Urothelium cell line (cell line): ENCODE results near the gene UVRAG.
"Not testable (repeated sequence)": the region's sequence is repeated elsewhere in the genome, so short reads cannot be mapped to it uniquely, and the experiment has no call there.

Experiments used
- DNase-seq: peaks from one replicate; pipeline ENCODE4 v3.0.0; 2011; ENCODE audit warnings: low spot score, mixed read lengths
- FAIRE-seq: peaks from 2 replicates; lab custom pipeline; 2011; peaks lifted over from hg19 to GRCh38; lab: Jason Lieb, UNC

UVRAG gene

GRCh38 chr11:75910426-75911145 lies 95.6 kb downstream of the UVRAG start:
- FAIRE-seq (no peak), DNase-seq (no peak)

GRCh38 chr11:75911459-75911858 lies 96.4 kb downstream of the UVRAG start:
- FAIRE-seq (no peak), DNase-seq (no peak)

GRCh38 chr11:75913984-75914383 lies 99.0 kb downstream of the UVRAG start:
- FAIRE-seq, result no peak
- DNase-seq, result no peak

- DNase-seq (no peak), FAIRE-seq (no peak)
These were observed 101.9 kb downstream of the UVRAG start for GRCh38 chr11:75916882-75917281.

- DNase-seq (no peak), FAIRE-seq (no peak)
These were observed 103.3 kb downstream of the UVRAG start for GRCh38 chr11:75918331-75918730.

- FAIRE-seq, result no peak
These were observed 104.5 kb downstream of the UVRAG start for GRCh38 chr11:75919525-75919924.

GRCh38 chr11:75920848-75921247 lies 105.8 kb downstream of the UVRAG start:
- DNase-seq (no peak), FAIRE-seq (no peak)

More at GRCh38 chr11:75919525-75919924, 104.5 kb downstream of the UVRAG start:
- DNase-seq, result no peak

GRCh38 chr11:75921808-75922207 lies 106.8 kb downstream of the UVRAG start:
- FAIRE-seq (no peak), DNase-seq (no peak)

GRCh38 chr11:75924966-75925784 lies 110.2 kb downstream of the UVRAG start:
- FAIRE-seq (no peak), DNase-seq (no peak)

- FAIRE-seq, result no peak
- no peak for DNase-seq
These were observed 110.8 kb downstream of the UVRAG start for GRCh38 chr11:75925785-75926164.

- FAIRE-seq (no peak), DNase-seq (no peak)
These were observed 114.7 kb downstream of the UVRAG start for GRCh38 chr11:75929706-75930105.

- no peak for FAIRE-seq
- no peak for DNase-seq
These were observed 115.5 kb downstream of the UVRAG start for GRCh38 chr11:75930534-75930933.

- no peak for DNase-seq
- FAIRE-seq, result no peak
These were observed 116.1 kb downstream of the UVRAG start for GRCh38 chr11:75931124-75931523.

GRCh38 chr11:75933736-75934135 lies 118.7 kb downstream of the UVRAG start:
- not testable (repeated sequence) for DNase-seq, FAIRE-seq

- FAIRE-seq, result no peak
- no peak for DNase-seq
These were observed 119.8 kb downstream of the UVRAG start for GRCh38 chr11:75934851-75935250.

GRCh38 chr11:75938543-75938942 lies 123.5 kb downstream of the UVRAG start:
- DNase-seq, result no peak
- FAIRE-seq, result no peak

- FAIRE-seq (no peak), DNase-seq (no peak)
These were observed 124.5 kb downstream of the UVRAG start for GRCh38 chr11:75939516-75939915.

GRCh38 chr11:75939992-75940391 lies 125.0 kb downstream of the UVRAG start:
- DNase-seq, result no peak
- FAIRE-seq, result no peak

GRCh38 chr11:75940911-75941310 lies 125.9 kb downstream of the UVRAG start:
- DNase-seq, result no peak
- FAIRE-seq, result no peak

GRCh38 chr11:75944515-75944914 lies 129.5 kb downstream of the UVRAG start:
- DNase-seq (no peak), FAIRE-seq (no peak)

GRCh38 chr11:75945446-75945845 lies 130.4 kb downstream of the UVRAG start:
- DNase-seq, result no peak
- no peak for FAIRE-seq

- DNase-seq (no peak), FAIRE-seq (no peak)
These were observed 130.9 kb downstream of the UVRAG start for GRCh38 chr11:75945947-75946346.
